G401.6 (cell line): ENCODE results near the gene PRKCE.
"Not testable (repeated sequence)": the region's sequence is repeated elsewhere in the genome, so short reads cannot be mapped to it uniquely, and the experiment has no call there.

Source experiments
- FAIRE-seq: peaks from 2 replicates; lab custom pipeline; 2012; peaks lifted over from hg19 to GRCh38; lab: Jason Lieb, UNC

PRKCE gene

DNA sequence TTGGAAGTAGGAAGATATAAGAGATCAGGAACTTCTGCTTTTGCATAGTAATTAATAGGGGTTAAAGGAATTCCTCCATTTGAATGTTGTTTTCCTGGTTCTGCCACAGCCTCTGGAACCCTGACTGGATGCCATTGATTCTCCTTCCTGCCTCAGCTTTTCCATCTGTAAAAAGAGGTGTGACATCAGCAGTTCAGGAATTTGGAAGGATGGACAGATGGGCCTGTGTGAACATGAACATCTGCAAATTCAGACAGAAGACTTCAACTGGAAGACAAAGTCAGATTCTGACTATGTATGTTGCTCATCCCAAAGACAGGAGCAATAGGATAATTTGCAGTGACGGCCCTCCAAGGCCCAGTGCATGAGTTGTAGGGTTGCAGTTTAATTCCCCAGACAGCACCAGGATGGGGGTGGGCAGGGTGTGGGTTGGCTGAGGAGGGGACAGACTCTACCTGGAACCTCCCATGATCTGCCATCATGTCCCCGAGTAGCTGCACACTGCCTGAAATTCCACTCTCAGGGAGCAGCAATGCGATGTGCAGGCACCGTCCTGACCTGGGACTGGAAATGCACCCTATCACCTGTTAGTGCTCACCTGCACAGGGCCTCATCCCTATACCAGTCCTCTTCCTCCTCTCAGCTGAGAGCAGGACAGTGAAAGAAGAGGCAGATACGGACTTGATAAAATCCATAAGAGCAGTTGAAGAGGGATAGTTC lies 546.8 kb downstream of the PRKCE start:
- no peak for FAIRE-seq

DNA sequence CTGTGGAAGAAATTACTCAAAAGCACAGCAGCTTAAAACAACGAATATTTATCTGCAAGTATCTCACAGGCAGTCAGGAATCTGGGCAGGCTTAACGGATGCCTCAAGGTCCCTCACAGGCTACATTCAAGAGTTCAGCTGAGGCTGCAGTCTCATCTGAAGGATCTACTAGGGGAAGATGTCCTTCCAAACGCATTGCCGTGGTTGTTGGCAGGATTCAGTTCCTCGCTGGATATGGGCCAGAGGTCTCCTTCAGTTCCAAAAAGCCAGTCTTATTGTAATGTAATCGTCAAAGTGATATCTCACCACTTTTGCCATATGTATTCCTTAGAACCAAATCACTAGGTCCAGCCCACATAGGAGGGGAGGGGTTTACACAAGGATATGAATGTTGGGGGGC lies 547.5 kb downstream of the PRKCE start:
- FAIRE-seq: no peak

DNA sequence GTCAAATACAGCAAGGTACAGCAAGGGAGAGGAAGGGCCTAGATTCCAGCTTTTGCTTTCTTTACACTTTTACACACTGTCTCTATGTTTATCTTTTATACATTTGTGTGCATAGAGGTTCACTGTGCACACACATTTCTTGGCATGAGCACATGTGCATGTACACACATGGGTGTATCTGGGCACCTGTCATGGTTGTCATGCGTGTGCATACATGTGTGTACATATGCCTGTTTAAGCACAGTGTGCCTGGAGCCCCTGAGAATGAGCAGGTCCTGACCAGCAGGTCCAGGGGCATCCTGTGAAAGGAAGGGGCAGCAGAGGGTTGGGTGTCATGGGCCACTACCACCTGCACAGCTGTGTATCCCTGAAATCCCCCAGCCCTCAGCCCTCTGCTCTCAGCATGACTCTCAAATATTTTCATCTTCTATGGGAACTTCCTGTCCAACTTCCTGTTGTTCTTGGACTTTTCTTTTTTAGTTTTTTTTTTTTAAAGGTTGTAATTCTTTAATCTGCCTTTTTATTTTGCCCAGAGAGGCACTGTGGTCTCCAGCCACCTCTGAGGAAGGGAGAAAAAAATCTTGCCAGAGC lies 548.7 kb downstream of the PRKCE start:
- no peak for FAIRE-seq

DNA sequence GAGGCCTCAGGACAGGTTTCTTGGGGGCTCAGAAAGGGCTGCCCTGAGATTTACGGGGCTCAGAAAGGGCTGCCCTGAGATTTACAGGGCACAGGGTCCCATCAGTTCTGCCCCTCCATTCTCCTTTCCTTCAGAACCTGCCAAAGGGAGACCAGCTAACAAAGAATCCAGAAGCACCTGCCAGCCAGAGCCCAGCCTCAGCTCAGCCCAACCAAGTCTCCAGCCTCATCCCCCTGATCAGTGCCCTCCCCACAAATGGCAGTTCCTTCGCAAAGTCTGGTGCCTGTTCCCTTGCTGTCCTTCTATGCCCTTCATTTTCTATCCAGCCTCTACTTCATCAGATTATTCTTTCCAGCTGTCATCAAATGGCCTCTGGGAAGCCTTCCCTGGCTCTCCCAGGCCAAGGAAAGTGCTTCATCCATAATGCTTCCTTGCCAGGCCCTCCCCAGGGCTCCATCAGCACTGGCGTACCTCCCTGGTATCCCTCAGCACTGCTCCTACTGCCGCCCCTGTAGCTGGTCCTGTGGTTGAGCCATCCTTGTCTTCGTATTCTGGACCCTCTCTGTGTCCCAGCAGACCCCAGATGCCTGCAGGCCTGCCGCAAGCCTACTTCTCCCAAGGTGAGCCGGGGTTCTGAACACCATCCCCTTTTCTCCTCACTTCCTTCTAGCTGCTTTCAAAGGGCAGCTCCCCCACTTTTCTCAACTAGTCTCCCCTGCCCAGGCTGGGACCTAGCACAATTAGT lies 549.6 kb downstream of the PRKCE start:
- FAIRE-seq: no peak

DNA sequence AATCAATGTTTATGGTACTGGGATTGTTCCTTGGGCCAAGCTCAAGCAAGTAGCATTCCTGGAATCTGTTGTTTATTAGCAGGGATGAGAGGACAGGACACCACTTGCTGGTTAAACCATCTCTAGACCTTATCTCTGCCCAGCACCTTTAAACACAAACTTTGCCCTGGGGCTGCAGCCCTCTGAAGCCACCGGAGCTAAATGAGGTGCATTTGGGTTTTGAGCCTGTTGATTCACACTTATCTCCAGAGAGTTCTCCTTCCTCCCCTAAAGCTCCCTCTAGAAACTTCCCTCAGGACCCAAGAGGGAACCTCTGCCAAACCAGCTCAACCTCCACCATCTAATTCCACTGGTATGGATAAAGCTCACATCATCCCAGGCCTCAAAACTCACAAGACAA lies 551.0 kb downstream of the PRKCE start:
- no peak for FAIRE-seq

DNA sequence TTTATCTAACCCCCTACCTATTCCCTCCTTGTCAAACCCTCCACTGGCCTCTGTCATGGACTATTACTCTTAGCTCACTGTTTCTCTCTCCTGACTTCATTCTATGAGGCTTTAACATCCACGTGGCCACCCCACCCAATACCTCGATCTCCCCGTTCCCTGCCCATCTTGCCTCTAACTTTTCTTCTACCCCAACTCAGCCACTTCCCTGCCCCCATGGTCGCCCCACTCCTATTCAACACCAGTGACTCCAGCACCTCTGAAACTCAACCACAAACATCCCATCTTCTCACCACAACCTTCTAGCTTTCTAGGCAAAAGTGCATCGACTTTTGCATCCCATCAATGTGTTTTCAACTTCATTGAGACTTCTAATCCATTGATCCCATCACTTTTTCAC lies 551.5 kb downstream of the PRKCE start:
- no peak for FAIRE-seq

DNA sequence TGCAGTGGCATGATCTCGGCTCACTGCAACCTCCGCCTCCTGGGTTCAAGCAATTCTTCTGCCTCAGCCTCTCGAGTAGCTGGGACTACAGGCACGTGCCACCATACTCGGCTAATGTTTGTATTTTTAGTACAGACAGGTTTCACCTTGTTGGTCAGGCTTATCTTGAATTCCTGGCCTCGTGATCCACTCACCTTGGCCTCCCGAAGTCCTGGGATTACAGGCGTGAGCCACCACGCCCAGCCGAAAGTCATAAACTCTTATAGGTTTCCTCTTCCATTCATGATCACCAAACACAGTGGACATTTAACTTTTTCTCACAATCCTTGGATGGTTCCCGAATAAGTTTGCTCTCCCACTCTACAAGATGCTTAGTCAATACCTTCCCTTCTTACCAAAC lies 552.2 kb downstream of the PRKCE start:
- not testable (repeated sequence) for FAIRE-seq

DNA sequence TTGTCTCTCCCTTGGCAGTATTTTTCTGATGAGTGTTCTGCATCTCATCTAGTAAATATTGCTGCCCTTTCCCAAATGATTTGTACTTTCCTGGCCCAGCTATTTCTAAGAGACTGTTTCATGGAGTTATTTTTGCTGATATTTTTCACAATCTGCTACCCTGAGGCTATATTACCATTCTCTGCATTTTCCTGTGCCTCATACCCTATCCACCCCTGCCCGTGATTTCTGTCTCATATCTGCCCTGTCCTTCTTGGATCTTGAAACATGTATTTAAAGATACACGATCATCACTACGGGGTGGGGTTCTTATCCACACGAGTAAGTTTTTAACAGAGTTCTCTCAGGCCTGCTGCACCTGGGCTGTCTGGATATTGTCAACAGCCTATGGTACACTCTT lies 556.1 kb downstream of the PRKCE start:
- FAIRE-seq: no peak

DNA sequence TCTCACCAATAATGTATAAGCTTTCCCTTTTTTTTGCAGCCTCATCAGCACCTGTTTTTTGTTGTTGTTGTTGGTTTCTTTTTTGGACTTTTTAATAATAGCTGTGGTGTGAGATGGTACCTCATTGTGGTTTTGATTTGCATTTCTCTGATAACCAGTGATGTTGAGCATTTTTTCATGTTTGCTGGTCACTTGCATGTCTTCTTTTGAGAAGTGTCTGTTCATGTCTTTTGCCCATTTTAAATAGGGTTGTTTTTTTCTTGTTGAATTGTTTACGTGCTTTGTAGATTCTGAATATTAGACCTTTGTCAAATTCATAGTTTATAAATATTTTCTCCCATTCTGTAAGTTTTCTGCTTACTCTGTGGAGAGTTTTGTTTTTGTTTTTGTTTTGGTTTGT lies 557.3 kb downstream of the PRKCE start:
- no peak for FAIRE-seq

DNA sequence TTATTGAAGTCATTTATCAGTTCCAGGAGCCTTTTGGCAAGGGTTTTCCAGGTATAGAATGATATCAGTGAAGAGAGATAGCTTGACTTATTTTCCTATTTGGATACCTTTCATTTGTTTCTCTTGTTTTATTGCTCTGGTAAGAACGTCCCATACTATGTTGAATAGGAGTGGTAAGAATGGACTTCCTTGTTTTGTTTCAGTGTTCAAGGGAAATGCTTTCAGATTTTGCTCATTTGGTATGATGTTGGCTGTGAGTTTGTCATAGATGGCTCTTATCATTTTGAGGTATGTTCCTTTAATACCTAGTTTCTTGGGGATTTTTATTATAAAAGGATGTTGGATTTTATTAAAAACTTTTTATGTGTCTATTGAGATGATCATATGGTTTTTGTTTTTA lies 558.6 kb downstream of the PRKCE start:
- no peak for FAIRE-seq

DNA sequence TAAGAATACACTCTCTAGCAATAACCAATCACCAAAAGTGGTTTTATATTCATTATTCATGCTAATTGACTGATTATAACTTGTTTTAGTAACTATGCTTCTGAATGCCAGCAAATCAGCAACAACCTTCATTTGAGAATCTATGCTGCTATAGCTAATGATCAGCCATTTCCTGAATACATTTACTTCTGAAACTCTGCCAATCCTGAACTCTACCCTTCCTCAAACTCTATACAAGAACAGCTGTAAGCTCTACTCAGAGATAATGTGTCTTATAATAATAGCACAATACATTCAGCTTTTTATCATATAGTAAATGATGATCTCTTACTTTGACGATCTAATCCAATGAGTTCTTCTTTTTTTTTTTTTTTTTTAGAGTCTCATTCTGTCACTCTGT lies 560.0 kb downstream of the PRKCE start:
- FAIRE-seq: no peak

DNA sequence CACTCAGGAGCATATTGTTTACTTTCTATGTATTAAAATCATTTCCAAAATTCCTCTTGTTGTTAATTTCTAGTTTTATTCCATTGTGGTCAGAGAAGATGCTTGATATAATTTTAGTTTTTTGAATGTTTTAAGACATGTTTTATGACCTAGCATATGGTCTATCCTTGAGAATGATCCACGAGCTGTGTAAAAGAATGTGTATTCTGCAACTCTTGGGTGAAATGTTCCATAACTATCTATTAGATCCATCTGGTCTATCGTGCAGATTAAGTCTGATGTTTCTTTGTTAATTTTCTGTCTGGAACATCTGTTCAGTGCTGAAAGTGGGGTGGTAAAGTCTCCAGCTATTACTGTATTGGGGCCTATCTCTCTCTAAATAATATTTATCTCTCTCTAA lies 562.4 kb downstream of the PRKCE start:
- no peak for FAIRE-seq

DNA sequence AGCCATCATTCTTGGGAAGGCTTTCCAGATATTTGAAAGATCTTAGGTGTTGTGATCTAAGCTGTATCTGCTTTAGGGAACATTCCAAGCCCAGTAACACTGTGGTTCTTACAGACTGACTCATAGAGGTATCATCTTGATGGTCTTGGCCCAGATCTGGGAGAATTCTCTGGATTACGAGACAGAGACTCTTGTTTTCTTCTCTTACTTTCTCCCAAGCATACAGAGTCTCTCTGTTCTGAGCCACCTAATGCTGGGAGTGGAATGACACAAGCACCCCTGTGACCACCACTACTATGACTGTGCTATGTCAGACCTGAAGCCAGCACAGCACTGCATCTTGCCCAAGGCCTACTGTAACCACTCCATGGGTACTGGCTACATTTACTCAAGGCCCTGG lies 564.7 kb downstream of the PRKCE start:
- FAIRE-seq: no peak

DNA sequence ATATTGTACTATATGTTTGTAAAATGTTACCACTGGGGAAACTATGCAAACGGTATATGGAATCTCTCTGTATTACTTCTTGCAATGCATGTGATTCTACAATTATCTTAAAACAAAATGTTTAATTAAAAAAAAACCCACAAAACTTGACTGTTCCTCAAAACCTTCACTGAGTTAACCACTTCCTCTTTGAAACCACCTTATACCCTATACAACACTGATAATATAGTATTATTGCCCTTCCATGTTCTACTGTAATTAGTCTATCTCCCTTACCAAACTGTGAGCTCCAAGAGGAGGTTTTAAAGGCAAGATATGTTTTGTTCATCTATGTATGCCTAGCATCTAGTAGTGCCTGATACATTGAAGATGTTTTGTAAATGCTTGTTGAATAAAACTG lies 572.0 kb downstream of the PRKCE start:
- FAIRE-seq: not testable (repeated sequence)

DNA sequence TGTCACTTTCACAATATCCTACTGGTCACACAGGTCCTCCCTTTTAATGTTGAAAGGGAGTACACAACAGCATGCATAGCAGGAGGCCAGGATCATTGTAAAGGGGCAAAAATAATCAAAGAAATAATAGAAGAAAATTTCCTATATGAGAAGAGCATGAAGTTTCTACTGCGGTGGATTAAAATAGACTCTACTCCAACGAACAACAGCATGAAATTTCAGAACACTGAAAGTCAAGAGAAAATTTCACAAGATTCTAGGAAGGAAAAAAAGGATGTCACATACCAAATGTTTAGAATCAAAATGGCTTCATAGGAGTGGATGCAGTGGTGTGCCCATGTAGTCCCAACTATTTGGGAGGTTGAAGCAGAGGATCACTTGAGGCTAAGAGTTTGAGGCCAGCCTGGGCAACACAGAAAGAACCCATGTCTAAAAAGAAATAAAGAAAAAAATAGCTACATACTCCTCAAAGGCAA lies 573.7 kb downstream of the PRKCE start:
- FAIRE-seq: no peak

DNA sequence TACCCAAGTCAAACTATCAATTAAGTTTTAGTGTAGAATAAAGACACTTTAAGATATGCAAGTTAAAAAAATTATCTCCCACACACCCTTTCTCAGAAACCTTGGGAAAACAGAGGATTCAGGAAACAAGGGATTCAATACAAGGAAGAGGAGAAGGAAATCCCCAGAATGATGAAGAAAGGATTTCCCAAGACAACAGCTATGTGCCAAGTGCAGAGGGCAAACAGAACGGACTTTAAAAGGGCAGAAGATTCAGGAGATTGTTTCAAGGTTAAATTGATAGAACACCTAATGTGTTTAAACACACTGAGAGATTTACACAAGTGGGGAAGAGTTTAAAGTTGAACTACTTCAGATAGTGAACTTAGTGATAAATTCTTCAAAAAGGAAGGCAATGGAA lies 574.3 kb downstream of the PRKCE start:
- FAIRE-seq: no peak

DNA sequence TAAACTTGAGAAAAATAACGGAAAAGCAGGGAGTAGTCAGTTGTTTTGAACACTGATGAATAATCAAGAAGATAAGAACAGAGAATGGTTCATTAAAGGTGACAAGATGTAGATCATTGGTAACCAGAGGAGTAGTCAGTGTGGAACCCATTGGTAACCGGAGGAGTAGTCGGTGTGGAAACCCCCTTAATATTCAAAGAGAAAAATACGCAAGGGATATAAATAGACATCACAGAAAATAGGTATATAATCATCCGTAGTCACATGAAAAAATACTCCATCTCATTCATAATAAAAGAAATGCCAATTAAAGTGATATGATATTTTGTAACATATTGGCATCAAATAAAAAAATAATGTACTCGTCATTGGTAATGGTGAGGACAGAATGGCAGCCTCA lies 575.1 kb downstream of the PRKCE start:
- FAIRE-seq: no peak

DNA sequence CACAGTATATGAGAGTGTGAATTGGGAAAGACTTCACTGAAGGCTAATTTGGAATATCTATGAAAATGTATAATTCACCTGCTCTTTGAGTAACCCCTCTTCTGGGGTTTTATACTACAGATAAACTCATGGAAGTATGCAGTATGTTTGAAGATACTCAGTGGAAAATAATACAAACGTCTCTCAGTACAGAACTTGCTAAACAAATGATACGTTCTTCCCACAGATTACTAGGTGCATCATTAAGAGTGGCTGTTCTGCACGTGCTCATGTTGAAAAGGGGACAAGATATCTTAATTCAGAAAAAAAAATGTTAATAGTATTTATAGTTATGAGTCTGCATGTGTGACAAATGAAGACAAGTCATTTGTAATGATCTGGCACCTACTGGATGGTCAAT lies 575.5 kb downstream of the PRKCE start:
- no peak for FAIRE-seq

DNA sequence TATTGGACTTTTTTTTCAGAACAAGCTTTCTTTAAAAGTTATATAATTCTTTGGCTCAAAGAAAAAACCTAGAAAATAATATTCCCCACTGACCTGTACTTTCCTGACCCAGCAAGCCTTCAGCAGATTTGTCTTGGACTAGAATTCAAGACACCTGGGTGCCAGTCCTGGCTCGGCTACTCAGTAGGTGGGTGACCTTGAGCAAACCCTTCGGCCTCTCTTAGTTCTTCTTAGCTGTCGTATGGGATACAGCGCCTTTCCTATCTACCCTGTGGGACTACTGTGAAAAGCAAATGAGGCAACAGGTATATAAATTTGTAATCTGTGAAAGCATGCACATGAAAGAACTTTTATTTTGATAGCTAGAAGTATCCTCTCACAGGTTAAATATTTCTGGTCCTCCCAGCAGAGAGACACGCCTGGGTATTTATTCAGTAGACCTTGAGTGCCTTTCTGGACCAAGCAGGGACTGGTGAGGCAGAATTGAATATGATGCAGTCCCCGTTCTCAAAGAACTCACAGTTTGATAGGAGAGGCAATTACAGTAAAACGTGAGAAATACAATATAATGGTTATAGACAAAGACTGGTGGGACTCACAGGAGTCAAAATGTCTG lies 576.3 kb downstream of the PRKCE start:
- no peak for FAIRE-seq

DNA sequence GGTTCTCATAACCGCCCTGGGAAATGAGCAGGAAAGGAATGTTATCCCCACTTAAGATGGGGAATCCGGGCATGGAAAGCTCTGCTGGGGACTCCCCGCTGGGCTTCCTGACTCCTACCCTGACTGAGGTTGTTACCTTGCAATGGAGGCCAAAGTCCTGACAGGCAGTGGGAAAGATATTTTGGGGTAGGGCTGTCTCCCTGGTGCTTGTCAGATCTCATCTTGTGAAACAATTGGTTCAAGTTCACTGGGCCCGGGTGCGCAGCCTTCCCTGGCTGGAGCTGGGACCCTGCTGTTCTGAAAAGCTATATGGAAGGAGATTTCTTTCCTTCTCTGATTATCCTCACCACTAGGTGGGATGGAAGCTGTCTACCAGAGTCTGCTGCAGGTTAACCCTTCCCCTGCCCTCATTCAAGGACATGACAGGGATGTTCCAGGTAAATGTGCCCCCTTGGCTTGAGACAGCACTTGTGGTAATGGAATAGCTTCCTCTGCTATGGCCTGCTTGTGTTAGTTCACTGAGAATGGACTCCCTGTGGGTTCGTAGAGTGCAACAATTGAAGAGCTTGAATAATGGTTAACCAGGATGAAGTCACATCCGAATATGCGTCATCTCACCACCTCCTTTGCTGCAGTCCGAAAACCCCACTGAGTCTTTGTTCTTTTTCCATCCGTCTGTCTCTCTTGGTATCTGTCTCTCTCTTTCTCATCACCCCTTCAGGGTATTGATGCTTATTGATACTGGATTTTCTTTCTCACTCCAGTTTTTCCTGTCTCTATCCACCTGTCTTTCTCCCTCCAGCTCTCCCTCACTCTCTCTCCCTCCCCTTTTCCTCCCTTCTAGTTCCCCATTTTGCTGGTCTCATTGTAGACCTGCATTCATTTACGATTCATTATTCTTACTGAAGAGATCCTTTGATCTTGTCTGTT lies 577.9 kb downstream of the PRKCE start:
- FAIRE-seq: no peak

DNA sequence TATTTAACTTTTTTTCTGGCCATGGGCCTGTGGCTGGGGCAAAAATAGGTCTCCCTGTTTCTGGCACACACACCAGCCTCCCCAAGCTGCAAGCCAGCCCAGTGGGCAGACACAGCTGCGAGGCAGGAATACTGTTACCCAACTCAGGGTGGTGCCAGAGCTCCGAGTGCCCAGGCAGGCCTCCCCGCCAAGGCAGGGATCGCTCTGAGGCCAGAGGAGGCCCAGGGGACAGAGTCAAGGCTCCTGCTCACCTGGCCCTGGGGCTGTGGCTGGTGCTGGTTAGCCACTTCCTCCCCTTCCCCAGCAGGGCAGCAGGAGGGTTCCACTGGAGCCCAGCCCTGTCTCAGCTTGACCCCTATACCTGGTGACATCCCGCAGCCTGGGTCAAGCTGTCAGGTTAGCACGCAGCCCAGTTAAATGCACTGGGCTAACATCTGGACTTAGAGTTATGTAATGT lies 578.7 kb downstream of the PRKCE start:
- FAIRE-seq: no peak
